GM18507 (cell line): ENCODE results near the gene NOL4L.

Source experiments
- DNase-seq: peaks from one replicate; pipeline ENCODE4 v3.0.0; 2011; ENCODE audit warnings: low read depth; ENCODE audit not compliant: insufficient read length; ENCODE audit errors: extremely low spot score
- FAIRE-seq: peaks from 2 replicates; lab custom pipeline; 2011; peaks lifted over from hg19 to GRCh38; lab: Jason Lieb, UNC

Gene NOL4L, protein sequence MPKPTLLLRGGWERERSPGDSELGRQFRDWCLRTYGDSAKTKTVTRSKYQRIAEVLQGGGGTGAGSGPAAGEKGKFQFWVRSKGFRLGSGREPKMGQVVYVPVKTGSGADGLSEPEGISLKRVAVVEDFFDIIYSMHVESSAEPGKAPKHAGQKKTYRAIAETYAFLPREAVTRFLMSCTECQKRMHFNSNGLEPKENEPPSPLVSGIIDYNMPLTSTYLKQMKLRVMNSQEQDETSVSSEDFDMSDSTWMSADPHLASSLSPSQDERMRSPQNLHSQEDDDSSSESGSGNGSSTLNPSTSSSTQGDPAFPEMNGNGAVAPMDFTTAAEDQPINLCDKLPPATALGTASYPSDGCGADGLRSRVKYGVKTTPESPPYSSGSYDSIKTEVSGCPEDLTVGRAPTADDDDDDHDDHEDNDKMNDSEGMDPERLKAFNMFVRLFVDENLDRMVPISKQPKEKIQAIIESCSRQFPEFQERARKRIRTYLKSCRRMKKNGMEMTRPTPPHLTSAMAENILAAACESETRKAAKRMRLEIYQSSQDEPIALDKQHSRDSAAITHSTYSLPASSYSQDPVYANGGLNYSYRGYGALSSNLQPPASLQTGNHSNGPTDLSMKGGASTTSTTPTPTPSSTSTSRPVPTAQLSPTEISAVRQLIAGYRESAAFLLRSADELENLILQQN

GRCh38 chr20:32585011-32585585 is at the start of gene NOL4L:
TSS of gene NOL4L (minus strand) at chr20:32585333. CDS start at chr20:32584890, 443 bp downstream.
- FAIRE-seq (no peak), DNase-seq (no peak)

DNA sequence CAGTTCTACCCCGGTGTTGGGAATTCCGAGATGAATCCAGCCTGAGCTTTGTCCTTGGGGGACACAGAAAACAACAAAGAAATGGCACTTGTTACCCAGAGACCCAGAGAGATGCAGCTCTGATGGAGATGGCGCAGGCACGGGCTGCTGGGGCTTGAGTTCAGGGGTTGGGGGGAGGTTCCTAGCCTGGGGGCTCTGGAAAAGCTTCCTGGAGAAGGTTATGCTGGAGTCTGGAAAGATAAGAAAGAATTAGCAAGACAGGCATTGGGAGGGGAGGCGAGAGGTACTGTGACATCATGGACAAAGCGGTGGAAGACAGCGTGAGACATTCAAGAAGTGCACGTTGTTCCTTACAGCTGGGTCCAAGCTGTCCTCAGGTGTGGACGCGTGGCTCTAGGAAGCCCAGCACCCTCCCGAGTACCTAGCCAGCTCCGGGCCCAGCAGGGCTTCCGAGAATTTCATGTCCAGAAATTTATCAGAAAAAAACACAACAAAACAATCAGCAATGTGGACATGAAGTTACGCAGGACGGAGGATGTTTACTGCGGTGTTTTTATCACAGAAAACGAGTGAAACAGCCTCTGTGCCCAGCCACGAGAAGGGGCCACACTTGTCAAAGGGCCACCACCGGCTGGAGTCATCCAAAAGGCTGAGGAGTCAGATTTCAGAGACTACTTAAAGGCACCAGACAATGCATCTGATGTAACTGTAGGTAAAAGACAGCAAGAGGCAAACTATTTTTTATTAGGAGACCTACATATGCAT is 49.1 kb upstream of the NOL4L start:
- DNase-seq, result no peak
- FAIRE-seq, result no peak

DNA sequence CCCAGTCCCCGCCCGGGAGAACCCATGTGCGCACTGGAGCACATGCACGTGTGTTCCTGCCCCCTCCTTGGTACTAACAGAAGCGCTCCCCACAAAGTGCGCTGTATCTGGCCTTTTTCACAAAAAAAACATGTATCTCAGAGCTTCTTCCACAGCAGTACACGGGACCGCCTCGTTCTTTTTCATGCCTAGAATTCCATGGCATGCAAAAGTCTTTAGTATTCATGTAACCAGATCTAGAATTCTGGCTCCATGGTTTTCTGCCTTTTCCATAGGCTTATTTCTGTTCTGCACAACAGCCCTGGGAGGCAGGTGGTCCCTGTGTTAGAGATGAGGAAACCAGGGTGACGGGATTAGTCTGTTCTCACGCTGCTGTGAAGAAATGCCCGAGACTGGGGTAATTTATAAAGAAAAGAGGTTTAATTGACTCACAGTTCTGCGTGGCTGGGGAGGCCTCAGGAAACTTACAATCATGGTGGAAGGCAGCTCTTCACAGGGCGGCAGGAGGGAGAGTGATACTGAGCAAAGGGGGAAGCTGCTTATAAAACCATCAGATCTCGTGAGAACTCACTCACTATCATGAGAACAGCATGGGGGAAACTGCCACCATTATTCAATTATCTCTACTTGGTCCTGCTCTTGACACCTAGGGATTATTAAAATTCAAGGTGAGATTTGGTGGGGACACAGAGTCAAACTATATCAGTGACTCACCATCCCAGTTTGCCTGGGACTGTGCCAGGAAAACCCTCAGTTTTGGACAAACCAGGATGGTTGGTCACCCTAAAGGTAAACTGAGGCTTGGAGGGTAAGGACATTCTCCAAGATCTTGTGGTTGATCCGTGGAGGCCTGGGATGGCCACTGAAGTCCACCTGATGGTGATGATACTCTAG is 47.6 kb upstream of the NOL4L start:
- DNase-seq (no peak), FAIRE-seq (no peak)

- DNase-seq, result no peak
- no peak for FAIRE-seq
Observed at GRCh38 chr20:32631933-32632460, 46.9 kb upstream of the NOL4L start.

GRCh38 chr20:32629813-32630212 is 44.7 kb upstream of the NOL4L start:
- DNase-seq (no peak), FAIRE-seq (no peak)

DNA sequence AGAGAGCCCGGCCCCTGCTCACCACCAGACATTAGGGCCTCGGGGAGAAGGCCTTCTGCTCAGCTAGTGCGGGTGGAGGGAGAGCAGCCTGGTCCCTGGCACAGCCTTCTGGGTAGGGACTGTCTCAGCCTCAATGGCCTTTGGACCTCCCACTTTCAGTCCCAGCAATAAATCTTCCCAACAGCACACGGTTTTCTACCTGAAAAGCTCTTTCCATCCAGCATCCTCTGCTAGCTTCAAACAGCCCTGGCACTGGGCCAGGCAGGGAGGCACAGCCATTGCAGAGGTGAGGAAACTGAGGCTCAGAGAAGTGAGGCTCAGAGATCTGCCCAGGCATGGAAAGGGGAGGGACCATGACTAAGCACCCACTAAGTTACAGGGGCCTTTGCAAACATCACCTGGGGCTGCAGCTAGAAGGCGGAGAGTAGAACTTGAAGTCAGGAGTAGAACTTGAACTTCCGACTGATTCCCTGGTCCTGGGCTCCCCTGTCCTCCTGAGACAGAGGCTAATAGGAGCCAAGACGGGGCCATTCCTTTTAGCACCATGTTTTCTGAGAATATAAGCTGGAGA is 43.9 kb upstream of the NOL4L start:
- FAIRE-seq, result no peak
- DNase-seq, result no peak

DNA sequence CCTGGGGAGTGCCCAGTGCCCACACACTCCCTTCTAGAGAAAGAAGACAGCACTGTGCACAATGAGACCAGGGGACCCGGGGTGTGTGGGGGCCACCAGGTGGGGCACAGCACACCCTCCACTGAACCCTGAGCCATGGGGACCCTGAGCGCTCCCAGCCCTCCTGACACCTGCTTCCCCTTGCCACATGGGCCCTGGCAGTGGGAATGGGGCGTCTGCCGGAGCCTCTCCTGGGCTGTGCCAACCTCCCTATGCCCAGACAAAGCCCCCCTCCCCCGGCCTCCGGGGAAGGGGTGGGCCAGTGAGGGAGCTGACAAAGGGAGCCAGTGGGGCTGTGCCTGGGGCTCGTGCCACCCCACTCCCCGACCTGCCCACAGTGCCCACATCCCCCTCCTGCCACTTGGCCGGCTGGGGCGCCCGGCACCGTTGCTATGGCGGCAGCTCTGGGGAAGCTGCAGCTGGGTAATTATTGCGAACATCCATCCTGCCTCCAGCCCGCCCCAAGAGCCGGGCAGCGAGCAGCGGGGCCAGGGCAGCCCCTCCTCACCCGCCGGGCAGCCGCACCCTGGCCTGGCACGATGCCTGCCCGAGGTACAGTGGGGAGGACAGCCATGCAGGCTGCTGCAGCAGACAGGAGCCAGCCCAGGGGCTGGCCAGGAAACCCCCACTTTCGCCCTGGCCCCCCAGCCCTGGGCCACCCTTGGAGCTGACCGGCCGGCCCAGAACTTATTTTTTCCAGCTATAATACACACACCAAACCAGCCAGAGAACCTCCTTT is 41.9 kb upstream of the NOL4L start:
- no peak for FAIRE-seq
- no peak for DNase-seq

GRCh38 chr20:32626407-32626806 is 41.3 kb upstream of the NOL4L start:
- DNase-seq (no peak), FAIRE-seq (no peak)

- DNase-seq, result no peak
Observed at GRCh38 chr20:32625996-32626395, 40.9 kb upstream of the NOL4L start.

GRCh38 chr20:32624687-32625345 is 39.7 kb upstream of the NOL4L start:
- FAIRE-seq, result no peak
- DNase-seq, result no peak

More at GRCh38 chr20:32625996-32626395, 40.9 kb upstream of the NOL4L start:
- no peak for FAIRE-seq

DNA sequence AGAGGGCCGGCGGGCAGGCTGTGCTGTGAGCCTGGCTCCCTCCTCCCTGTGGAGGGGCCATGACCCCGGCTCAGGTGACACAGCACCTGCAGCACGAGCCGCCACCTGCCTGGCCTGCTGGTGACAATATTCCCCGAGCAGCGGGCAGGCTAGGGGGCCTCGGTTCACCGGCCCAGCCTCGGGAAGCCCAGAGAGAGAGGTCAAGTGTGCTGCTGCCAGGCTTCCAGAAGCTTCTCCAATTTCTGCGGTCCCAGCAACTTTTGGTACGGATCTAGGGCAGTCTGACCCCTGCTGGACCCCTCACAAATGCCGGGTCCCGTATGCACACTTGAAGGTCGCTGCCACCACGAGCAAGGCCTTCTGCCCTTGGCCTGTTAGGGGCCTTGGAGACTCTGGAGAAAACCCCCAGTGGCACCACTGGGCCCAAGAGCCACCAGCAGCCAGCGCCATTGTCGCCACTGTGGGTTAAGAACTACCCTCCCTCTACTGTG is 38.6 kb upstream of the NOL4L start:
- FAIRE-seq (no peak), DNase-seq (no peak)

DNA sequence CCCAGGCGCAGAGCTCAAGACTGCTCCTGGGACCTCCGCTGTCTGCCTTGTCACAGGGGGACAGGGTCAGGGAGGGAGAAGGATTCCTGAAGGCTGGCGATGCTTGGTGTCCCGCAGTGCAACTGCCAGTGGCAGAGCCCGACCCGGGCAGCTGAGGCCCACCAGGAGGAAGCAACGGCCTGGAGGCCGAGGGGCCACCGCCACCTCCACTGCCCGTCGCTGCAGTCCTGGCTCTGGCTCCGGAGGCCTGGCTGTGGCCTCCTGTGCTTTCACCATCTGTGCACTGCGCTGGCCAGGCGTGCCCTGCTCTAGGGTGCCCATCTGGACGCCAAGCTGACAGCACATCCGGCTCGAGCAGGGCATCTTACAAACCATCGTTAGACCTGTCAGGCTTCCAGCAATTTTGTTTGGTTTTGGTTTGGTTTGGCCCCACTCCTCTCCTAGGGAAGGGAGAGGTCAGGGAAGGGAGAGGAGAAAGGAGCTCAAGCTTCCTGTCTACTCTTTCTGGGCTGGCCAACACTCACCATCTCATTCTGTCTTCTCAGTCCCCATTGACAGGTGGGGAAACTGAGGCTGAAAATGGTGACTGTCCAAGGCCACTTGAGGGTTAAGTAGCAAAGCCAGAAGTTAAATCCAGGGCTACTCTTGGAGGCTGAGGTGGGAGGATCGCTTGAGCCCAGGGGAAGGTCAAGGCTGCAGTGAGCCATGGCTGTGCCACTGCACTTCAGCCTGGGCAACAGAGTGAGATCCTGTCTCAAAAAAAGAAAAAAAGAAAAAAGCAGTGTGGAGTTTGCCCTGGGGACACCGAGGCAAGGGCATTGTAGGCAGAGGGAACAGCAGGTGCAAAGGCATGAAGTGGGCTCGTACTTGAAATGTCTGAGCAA is 37.7 kb upstream of the NOL4L start:
- FAIRE-seq (no peak), DNase-seq (no peak)

- FAIRE-seq (no peak), DNase-seq (no peak)
Observed at GRCh38 chr20:32621891-32622584, 36.9 kb upstream of the NOL4L start.

DNA sequence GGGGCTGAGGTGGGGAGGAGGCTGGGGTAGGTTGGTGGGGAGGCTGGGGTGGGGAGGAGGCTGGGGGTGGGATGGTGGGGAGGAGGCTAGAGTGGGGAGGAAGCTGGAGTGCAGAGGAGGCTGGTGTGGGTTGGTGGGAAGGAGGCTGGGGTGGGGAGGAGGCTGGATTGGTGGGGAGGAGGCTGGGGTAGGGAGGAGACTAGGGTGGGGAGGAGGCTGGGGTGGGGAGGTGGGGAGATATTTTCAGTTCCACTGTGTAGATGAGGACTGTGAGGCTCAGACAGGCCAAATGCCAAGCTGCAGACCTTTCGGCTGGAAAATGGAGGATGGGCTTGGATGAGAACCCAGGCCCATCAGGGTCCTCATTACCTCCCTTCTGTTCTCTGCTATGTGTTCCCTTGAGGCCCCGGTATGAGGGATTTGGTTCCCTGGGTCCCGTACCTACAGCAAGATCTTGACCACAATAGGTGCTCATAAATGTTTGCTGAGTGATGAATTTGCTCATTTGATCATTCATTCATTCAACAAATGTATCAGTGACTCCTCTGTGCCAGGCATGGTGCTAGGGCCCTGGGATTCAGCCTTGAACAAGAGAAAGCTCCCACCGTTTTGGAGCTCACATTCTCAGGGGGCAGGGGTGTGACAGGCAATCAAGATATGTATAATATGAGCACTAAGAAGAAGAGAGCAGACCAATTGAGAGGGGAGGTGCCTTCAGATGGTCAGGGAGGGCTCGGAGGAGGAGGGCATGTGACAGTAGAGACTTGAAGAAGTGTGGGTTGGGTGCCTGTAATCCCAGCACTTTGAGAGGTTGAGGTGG is 36.1 kb upstream of the NOL4L start:
- no peak for FAIRE-seq
- no peak for DNase-seq

GRCh38 chr20:32619586-32619985 is 34.5 kb upstream of the NOL4L start:
- no peak for FAIRE-seq
- DNase-seq, result no peak
